Upper lobe of left lung (tissue), 4 donors: Measurements from ENCODE around the gene MAP2.

Experiments
- CTCF ChIP-seq, 6 experiments: fragments of 450-650 bp in 4 of 6; fragments of 200-600 bp in 2 of 6; sonication (generic) in 2 of 6; IDR thresholded peaks; one replicate each; pipeline ENCODE4 v1.5.1; 2016 to 2019; ENCODE audit warnings: antibody characterized with exemption in 6 of 6
- POLR2A ChIP-seq, 4 donors: fragments of 450-650 bp; IDR thresholded peaks; one replicate each; pipeline ENCODE4 v1.5.1; 2016 to 2017; ENCODE audit warnings: antibody characterized with exemption in 4 of 4, mild to moderate bottlenecking in 2 of 4
- POLR2AphosphoS5 ChIP-seq, 2 donors: sonication (generic); formaldehyde crosslinking; IDR thresholded peaks; one replicate each; pipeline ENCODE4 v1.5.1; 2017; ENCODE audit warnings: antibody characterized with exemption in 2 of 2

GRCh38 chr2:209619782-209620181 is 195.9 kb downstream of the MAP2 start:
- TF ChIP-seq POLR2A (IDR thresholded peaks at IDR 0.05) (no peak), CTCF (IDR thresholded peaks at IDR 0.05) (no peak), POLR2AphosphoS5 (IDR thresholded peaks at IDR 0.05) (no peak)
